VCaP (cell line): Measurements from ENCODE around the gene FIGN.

ENCODE experiments used
- H3K27ac ChIP-seq: fragments of 450-650 bp; 2 replicates; pipeline ENCODE4 v1.5.1; 2017
- TF ChIP-seq, protein P1 (sequence below): fragments of 450-650 bp; conservative IDR thresholded peaks from 2 replicates; pipeline ENCODE4 v1.5.1; 2017; ENCODE audit warnings: mild to moderate bottlenecking, moderate library complexity

The FIGN gene

DNA sequence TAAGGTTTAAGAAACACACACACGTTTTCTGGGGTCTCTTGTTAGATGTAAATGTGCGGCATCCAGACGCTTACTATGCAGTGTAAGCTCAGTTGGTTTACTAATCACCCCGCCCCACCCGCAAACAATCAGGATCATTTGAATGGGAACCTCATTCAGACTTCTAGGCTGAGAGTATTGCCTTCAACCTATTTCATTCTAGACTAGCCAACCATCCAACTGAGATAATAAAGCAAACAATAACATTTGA is 1.3 kb upstream of the FIGN start:
- TF ChIP-seq, protein P1, sequence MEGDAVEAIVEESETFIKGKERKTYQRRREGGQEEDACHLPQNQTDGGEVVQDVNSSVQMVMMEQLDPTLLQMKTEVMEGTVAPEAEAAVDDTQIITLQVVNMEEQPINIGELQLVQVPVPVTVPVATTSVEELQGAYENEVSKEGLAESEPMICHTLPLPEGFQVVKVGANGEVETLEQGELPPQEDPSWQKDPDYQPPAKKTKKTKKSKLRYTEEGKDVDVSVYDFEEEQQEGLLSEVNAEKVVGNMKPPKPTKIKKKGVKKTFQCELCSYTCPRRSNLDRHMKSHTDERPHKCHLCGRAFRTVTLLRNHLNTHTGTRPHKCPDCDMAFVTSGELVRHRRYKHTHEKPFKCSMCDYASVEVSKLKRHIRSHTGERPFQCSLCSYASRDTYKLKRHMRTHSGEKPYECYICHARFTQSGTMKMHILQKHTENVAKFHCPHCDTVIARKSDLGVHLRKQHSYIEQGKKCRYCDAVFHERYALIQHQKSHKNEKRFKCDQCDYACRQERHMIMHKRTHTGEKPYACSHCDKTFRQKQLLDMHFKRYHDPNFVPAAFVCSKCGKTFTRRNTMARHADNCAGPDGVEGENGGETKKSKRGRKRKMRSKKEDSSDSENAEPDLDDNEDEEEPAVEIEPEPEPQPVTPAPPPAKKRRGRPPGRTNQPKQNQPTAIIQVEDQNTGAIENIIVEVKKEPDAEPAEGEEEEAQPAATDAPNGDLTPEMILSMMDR: no peak
- no peak overlapping the region for H3K27ac ChIP-seq

DNA sequence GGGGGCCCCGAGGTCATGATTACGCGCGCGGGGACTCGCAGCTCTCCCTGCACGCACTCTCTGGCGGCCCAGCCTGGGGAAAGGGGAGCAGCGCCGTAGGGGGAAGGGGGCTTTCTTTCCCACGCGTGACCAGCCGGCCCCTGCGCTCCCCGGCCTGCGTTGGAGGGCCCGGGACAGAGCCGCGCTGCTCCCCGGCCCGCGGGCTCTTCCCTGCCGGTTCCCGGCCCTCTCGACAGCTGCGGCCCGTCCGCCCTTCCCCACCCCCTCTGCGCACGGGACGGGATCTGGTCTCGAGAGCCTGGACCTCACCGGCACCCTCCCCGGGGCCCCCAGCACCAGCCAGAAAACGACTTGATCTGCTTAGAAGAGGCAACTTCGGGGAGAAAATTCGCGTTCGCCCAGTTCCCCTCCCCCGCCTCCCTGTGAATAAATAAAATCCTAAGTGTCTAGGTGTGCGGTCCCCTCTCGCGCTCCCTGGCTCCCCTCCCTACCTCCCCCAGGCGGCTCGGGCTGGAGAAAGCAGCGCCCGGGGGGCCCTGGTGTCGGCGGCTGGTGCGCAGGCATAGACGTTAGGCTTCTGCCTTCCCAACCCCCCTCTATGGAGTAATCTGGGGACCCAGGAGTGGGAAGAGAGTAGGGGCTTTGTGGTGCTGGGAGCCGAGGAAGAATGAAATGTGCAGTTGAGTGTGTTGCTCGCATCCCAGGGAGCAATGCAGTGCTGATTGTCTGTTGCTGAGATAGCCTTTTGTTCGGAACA is 803 bp upstream of the FIGN start:
- TF ChIP-seq, protein P1: no peak
- no peak overlapping the region for H3K27ac ChIP-seq

DNA sequence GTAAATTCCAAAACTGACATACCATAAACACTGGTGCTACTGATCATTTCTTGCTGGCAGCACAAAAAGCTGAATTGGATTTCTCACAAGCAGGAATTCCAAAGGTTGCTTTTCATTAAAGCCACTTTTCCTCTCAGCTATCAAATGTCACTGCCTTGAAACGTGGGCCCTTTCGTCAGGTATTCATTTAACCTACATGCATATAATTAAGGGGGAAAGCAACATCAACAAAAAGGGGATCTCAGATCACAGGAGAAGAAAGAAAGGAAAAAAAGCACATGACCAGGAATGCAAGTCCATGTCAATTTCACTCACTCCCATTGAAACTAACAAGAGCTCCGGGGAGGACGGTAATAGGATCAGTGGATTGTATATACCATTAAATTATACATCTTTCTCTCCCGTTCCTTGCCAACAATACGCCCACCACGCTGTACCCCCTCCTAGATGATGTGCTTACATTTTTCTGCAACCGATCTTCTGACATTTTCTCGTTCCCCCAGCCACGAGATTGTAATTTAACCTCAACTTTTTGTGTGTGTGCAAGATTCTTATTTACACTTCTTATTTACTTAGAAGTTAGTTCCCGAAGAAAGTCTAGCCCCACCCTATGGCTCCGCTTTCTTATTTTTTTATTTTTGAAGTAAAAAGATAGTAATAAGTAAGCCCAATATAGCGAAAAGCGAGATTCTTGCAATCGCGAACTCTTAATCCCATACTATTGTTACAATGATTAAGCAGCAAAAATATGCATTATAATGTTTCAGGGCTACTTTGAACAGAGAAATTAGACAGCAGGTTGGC is 725 bp downstream of the FIGN start:
- no peak overlapping the region for H3K27ac ChIP-seq

DNA sequence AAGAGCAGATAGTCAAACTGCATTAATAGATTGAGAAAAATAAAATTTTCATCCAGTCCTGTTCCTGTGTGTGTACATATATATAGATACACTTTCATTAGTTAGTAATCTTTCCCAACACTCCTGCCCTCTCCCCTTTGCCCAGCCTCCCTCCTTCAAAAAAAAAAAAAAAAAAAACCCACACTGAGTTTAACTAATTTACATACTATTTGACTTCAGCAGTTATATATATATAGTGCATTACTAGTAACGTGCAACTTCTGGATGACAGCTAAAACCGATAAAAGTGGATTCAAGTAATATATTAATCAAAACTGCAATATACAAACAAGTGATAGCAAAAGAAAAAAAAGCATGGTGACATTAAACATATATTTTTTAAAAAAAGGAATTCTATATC is 1.4 kb downstream of the FIGN start:
- no peak overlapping the region for H3K27ac ChIP-seq
- TF ChIP-seq, protein P1: no peak

More for the DNA sequence above, 725 bp downstream of the FIGN start:
- TF ChIP-seq, protein P1: no peak

DNA sequence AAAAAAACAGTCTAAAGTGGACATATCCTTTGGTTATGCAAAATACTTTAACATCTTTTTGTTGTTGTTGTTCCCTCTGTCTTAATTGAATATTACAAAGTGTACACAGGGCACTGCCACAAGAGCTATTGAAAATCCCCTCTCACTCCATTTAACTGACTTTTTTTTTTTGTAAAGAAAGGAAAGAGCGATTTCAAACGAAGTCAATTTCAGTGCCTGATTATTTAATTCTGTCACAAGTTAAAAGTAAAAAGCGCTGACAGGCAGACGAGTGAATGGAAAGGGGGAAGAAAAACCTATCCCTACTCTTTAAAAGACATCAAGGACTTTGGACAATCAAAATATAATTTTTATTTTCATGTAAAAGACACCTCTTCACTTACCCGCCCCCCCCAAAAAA is 1.9 kb downstream of the FIGN start:
- TF ChIP-seq, protein P1: no peak
- H3K27ac ChIP-seq: no peak overlapping the region

DNA sequence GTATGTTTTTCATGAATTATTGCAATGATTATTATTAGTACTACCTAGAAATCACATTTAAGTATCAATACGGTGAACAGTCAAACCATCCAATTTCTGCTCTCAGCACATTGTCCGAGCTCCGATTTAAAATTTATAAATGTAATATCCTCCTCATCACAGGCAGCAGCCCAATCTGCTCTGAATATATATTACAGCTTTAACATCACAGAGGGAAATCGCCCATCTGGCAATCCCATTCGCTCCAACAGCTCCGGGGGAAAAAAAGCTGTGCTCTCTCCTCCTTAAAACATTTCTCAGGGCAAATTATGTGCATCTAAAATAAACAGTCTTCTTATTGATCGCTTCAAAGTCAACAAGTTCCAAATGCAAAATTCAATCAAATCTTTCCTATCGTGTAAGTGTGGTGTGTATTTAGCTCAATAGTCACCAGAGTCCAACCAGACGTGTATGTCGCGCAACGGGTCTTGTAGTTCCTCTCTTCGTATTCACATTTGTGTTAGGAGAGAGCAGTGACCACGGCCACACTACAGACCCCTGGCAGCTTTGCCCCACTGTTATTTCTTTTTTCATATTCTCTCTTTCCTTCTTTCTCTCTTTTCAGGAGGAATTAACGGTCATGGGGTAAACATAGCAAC is 2.4 kb downstream of the FIGN start:
- H3K27ac ChIP-seq: no peak overlapping the region
- TF ChIP-seq, protein P1: no peak

DNA sequence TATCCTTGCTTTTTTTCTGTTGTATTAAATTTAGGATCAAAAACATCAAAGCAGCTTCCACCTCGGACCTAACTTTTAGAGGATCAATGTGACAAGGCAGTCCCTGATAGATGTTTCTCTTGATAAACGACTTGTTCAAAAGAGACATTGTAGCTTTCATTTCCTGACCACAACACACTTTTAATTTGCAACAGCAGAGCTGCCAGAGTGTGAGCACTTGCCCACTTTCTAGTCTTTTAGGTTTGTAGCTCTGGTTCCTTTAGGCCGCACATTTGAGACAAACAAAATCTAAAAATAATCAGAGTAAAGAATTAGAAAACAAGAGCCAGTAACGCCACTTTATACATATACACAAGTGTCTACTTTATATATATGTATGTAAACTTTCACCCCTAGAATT is 3.1 kb downstream of the FIGN start:
- TF ChIP-seq, protein P1: no peak
- H3K27ac ChIP-seq: no peak overlapping the region
